ENCODE results near the gene AQP5. TPM values are rescaled to one million over a fixed set of nuclear protein-coding genes. Genes with fewer than 3 reads are reported as not detected.

Gene AQP5
- total and polyA plus RNA-seq, 2 of the 8 experiments (the other 6 are each of a cell fraction or from before 2014, with no cell fraction given): 2.5 to 3.2 TPM

GRCh38 chr12:50005175-50005574 is 43.5 kb downstream of the AQP5 start:
- Histone ChIP-seq H3K27ac (ENCODE audit: low read depth, low read length) (no peak overlapping the region), H3K79me1 (ENCODE audit: low read depth, low read length) (no peaks in the 10 kb centered on the region), H4K20me1 (replicated peaks in 1 of 2; ENCODE audit: control insufficient read depth in 1 of 2, insufficient read depth in 2 of 2, low read length in 2 of 2) (no peaks in the 10 kb centered on the region), H4K8ac (ENCODE audit: extremely low read depth, insufficient read depth, low read length) (no peak overlapping the region), H3K9ac (replicated peaks in 1 of 4; ENCODE audit: extremely low read depth in 1 of 4, low read depth in 3 of 4, low read length in 3 of 4) (no peak overlapping the region), H3K9me3 (ENCODE audit: insufficient read depth in 2 of 2, low read depth in 1 of 2, low read length in 1 of 2) (no peaks in the 10 kb centered on the region), H3K36me3 (ENCODE audit: control insufficient read depth in 2 of 4, insufficient read depth in 4 of 4, low read length in 3 of 4) (peaks cover 4 to 40% (median 28%) of the 10 kb centered on the region in 4 experiments), H3K23ac (ENCODE audit: insufficient read length) (no peak overlapping the region), H2AFZ (ENCODE audit: low read length) (no peak overlapping the region), H2BK20ac (ENCODE audit: low read length) (no peak overlapping the region), H4K91ac (replicated peaks; ENCODE audit: insufficient read length, low read length) (no peak overlapping the region), H3K56ac (replicated peaks; ENCODE audit: insufficient read length, low read depth, low read length) (no peak overlapping the region), H3K27me3 (replicated peaks in 1 of 4; ENCODE audit: control insufficient read depth in 3 of 4, extremely low read depth in 1 of 4, insufficient read depth in 3 of 4, low read length in 3 of 4) (no peaks in the 10 kb centered on the region), H3K4me2 (ENCODE audit: insufficient read depth in 1 of 2, low read depth in 2 of 2, low read length in 2 of 2) (no peak overlapping the region), H3K23me2 (ENCODE audit: low read depth, low read length) (no peaks in the 10 kb centered on the region), H3K79me2 (ENCODE audit: control insufficient read depth in 1 of 2, insufficient read depth in 2 of 2, low read length in 2 of 2) (no peaks in the 10 kb centered on the region), H2AK5ac (ENCODE audit: low read depth, low read length) (no peak overlapping the region), H3K14ac (ENCODE audit: insufficient read length) (no peak overlapping the region), H3K18ac (ENCODE audit: extremely low read depth, low read length) (no peak overlapping the region), H2BK5ac (ENCODE audit: low read depth, low read length) (no peak overlapping the region), H3K4ac (replicated peaks; ENCODE audit: insufficient read length, low read depth, low read length) (no peak overlapping the region), H2BK12ac (ENCODE audit: low read depth, low read length) (no peak overlapping the region), H2BK15ac (ENCODE audit: low read length) (no peak overlapping the region), H3K4me3 (ENCODE audit: extremely low read depth in 1 of 4, insufficient read depth in 2 of 4, low read depth in 3 of 4, low read length in 4 of 4) (no peak overlapping the region), H3K4me1 (replicated peaks in 1 of 4; ENCODE audit: control insufficient read depth in 3 of 4, insufficient read depth in 4 of 4, low read length in 3 of 4) (no peaks in the 10 kb centered on the region), H2BK120ac (replicated peaks; ENCODE audit: low read depth, low read length) (no peak overlapping the region), H4K5ac (ENCODE audit: insufficient read length, low read depth, low read length) (no peak overlapping the region)
- ChIA-PET CTCF (ENCODE audit: partially characterized antibody) (interaction anchor here (1.4 to 3.3 kb wide), 2 partner anchors 17 to 50 kb away, joined by 4 to 18 read pairs; no protein-coding TSS in a partner anchor), POLR2A (ENCODE audit: partially characterized antibody) (interaction anchor here (2.3 kb wide), 1 partner anchor 9 kb away, joined by 6 read pairs; no protein-coding TSS in a partner anchor)
- 97% methylated on average over 3 of the region's 3 CpGs; no CpG with 5 or more reads in 1 of the 2 experiments for WGBS, 2 experiments (ENCODE audit: extremely low coverage in 1 of 2, insufficient coverage in 1 of 2, insufficient read length in 1 of 2, insufficient replicate concordance in 2 of 2, low coverage in 1 of 2, low lambda C conversion rate in 2 of 2, missing lambda C conversion rate in 1 of 2)
- no peak for DNase-seq (ENCODE audit: low read depth in 1 of 2, low spot score in 2 of 2)
- FAIRE-seq: no peak
- no peak for TF ChIP-seq HDAC2 (IDR thresholded peaks at IDR 0.05; ENCODE audit: borderline replicate concordance in 1 of 2, low read depth in 2 of 2, low read length in 2 of 2)
- no peak for TF ChIP-seq SP4 (IDR thresholded peaks at IDR 0.05; ENCODE audit: low read length)
- TF ChIP-seq PHF8 (conservative IDR thresholded peaks at IDR 0.05; ENCODE audit: low read depth, low read length): no peak
- TF ChIP-seq TBP (IDR thresholded peaks at IDR 0.05; ENCODE audit: low read depth, low read length): no peak
- TF ChIP-seq CTBP2 (IDR thresholded peaks at IDR 0.05; ENCODE audit: borderline replicate concordance, insufficient read depth, insufficient read length, low read length): no peak
- TF ChIP-seq ASH2L (IDR thresholded peaks at IDR 0.05; ENCODE audit: low read length): no peak
- TF ChIP-seq TAF1 (IDR thresholded peaks at IDR 0.05; ENCODE audit: low read depth, low read length): no peak
- TF ChIP-seq SUZ12 (IDR thresholded peaks at IDR 0.05; ENCODE audit: low read length): no peak
- TF ChIP-seq RNF2 (IDR thresholded peaks at IDR 0.05; ENCODE audit: borderline replicate concordance, low read depth, low read length, missing control alignments, poor library complexity, severe bottlenecking): no peak
- no peak for TF ChIP-seq BACH1 (IDR thresholded peaks at IDR 0.05; ENCODE audit: low read length)
- no peak for TF ChIP-seq NRF1 (IDR thresholded peaks at IDR 0.05; ENCODE audit: low read depth, low read length)
- TF ChIP-seq SAP30 (IDR thresholded peaks at IDR 0.05; ENCODE audit: insufficient read depth, insufficient replicate concordance, low read length): no peak

Measured in H1 (cell line).